ENCODE data around the gene HEATR3.

The HEATR3 gene

DNA sequence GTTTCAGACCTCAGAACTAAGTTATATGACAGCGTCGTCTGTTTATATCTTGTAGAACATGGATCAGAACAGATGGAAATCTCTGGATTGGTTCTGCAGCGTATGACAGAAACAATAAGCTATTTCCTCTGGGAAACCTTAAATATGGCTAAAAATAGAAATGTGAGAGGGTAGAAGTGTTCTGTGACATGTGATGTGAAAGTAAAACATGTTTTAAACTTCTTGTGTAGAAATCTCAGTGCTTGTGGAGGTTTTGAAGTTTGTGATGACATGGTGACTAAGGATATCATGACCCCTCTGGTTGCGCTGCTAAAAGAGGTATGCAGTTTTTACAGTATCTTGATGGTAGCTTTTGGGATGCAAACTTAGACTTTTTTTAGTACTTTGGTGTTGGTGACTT lies 2.8 kb downstream of the HEATR3 start:
- H3K4me2 ChIP-seq (ENCODE audit: low read length) = no peak overlapping the region
- H3K4me1 ChIP-seq = peaks cover 11% of the 10 kb centered on the region
- TF ChIP-seq, protein P1, sequence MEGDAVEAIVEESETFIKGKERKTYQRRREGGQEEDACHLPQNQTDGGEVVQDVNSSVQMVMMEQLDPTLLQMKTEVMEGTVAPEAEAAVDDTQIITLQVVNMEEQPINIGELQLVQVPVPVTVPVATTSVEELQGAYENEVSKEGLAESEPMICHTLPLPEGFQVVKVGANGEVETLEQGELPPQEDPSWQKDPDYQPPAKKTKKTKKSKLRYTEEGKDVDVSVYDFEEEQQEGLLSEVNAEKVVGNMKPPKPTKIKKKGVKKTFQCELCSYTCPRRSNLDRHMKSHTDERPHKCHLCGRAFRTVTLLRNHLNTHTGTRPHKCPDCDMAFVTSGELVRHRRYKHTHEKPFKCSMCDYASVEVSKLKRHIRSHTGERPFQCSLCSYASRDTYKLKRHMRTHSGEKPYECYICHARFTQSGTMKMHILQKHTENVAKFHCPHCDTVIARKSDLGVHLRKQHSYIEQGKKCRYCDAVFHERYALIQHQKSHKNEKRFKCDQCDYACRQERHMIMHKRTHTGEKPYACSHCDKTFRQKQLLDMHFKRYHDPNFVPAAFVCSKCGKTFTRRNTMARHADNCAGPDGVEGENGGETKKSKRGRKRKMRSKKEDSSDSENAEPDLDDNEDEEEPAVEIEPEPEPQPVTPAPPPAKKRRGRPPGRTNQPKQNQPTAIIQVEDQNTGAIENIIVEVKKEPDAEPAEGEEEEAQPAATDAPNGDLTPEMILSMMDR (IDR thresholded peaks at IDR 0.05) = no peak
- no peaks in the 10 kb centered on the region for H3K27me3 ChIP-seq (ENCODE audit: control insufficient read depth, insufficient read depth, low read length)
- H3K9ac ChIP-seq = no peak overlapping the region
- H3K4me3 ChIP-seq (ENCODE audit: low read depth, low read length) = no peak overlapping the region
- H3K27ac ChIP-seq = no peak overlapping the region
- no peaks in the 10 kb centered on the region for H3K9me3 ChIP-seq (ENCODE audit: control insufficient read depth, low read length)
- no peak overlapping the region for H2AFZ ChIP-seq
- H3K36me3 ChIP-seq (ENCODE audit: control insufficient read depth, insufficient read depth, low read length) = no peaks in the 10 kb centered on the region
- H3K79me2 ChIP-seq = peaks cover 5% of the 10 kb centered on the region

DNA sequence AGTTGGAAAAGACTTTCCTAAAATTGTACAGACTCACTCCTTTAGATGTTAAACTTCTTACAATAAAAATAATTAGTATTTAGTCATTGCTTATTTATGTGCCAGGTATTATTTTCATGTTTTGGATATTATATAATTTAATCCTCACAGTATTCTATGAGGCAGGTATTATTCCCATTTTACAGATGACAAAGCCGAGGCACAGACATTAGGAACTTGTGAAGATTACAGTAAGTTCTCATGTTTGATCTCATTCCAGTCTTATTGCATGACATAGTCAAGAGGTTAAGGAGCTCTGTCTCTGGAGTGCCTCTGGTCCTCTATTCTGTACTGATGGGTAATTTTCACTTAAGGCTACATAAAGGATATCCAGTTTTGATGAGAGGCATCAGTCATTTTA lies 3.3 kb downstream of the HEATR3 start:
- Histone ChIP-seq H3K4me2 (ENCODE audit: low read length) (no peak overlapping the region), H3K36me3 (ENCODE audit: control insufficient read depth, insufficient read depth, low read length) (no peaks in the 10 kb centered on the region), H3K27me3 (ENCODE audit: control insufficient read depth, insufficient read depth, low read length) (no peaks in the 10 kb centered on the region), H3K27ac (no peak overlapping the region), H3K9me3 (ENCODE audit: control insufficient read depth, low read length) (no peaks in the 10 kb centered on the region), H2AFZ (no peak overlapping the region), H3K79me2 (peaks cover 5% of the 10 kb centered on the region), H3K9ac (no peak overlapping the region), H3K4me3 (ENCODE audit: low read depth, low read length) (no peak overlapping the region), H3K4me1 (peaks cover 11% of the 10 kb centered on the region)
- TF ChIP-seq, protein P1 (IDR thresholded peaks at IDR 0.05) = no peak

DNA sequence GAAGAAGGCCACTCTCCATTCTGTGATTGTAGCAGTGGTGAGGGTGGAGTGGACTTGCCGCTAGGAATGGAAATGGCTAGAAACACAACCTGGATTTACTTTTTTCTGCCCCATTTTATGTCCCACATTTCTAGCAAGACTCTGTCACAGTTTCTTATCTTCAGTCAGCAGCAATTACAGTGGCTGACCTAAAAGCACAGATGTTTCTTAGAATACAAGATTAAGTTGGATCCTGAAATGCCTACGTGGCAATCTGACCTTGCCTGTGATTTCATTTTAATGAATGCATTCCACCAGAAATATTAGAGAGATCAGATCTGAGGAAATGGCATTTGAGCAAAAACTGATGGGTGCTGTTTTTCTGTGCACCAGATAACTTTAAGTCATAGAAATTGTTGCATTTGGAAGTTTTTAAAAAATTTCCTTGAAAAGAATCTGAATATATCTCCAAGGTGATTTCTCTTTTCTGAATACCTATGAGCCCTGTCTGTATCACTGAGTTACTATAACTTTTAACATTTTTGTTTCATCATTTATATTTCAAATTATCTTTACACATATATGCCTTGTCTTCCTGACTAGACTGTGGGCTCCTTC lies 5.4 kb downstream of the HEATR3 start:
- no peak overlapping the region for H3K4me2 ChIP-seq (ENCODE audit: low read length)
- peaks cover 11% of the 10 kb centered on the region for H3K4me1 ChIP-seq
- no peak overlapping the region for H3K4me3 ChIP-seq (ENCODE audit: low read depth, low read length)
- H3K9me3 ChIP-seq (ENCODE audit: control insufficient read depth, low read length) = no peaks in the 10 kb centered on the region
- peaks cover 5% of the 10 kb centered on the region for H3K79me2 ChIP-seq
- TF ChIP-seq, protein P1 (IDR thresholded peaks at IDR 0.05) = no peak
- no peak overlapping the region for H3K9ac ChIP-seq
- no peaks in the 10 kb centered on the region for H3K36me3 ChIP-seq (ENCODE audit: control insufficient read depth, insufficient read depth, low read length)
- no peaks in the 10 kb centered on the region for H3K27me3 ChIP-seq (ENCODE audit: control insufficient read depth, insufficient read depth, low read length)
- no peak overlapping the region for H2AFZ ChIP-seq
- H3K27ac ChIP-seq = no peak overlapping the region

DNA sequence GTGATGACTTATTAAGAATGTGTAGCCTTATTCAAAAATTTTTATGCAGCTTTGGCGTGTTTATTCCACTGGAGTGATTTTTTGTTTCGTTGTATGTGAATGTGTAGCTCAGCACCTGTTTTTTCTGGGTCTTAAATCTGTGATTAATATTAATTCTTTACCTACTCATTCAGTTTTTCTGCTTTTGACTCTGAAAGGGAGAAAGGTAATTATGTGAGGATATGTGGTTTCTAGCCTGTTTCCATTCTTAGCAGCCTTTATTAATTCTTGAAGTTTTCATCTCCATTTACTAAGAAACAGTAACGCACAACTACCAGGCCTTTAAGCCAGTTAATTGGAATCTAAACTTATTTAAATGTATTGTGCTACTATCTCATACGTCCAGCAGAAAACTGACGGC lies 7.0 kb downstream of the HEATR3 start:
- Histone ChIP-seq H3K4me2 (ENCODE audit: low read length) (no peak overlapping the region), H3K4me1 (peaks cover 4% of the 10 kb centered on the region), H3K4me3 (ENCODE audit: low read depth, low read length) (no peak overlapping the region), H2AFZ (no peak overlapping the region), H3K36me3 (ENCODE audit: control insufficient read depth, insufficient read depth, low read length) (no peaks in the 10 kb centered on the region), H3K9me3 (ENCODE audit: control insufficient read depth, low read length) (no peaks in the 10 kb centered on the region), H3K79me2 (no peaks in the 10 kb centered on the region), H3K9ac (no peak overlapping the region), H3K27ac (no peak overlapping the region), H3K27me3 (ENCODE audit: control insufficient read depth, insufficient read depth, low read length) (no peaks in the 10 kb centered on the region)
- TF ChIP-seq, protein P1 (IDR thresholded peaks at IDR 0.05) = no peak
